Mucosa of descending colon (tissue), 3 donors: ENCODE data around the gene ARF1. TPM values are rescaled to one million over a fixed set of nuclear protein-coding genes. Genes with fewer than 3 reads are reported as not detected.

Experiments
- ATAC-seq: fragments of 200-7000 bp; cut with Tn5 transposase; one replicate; pipeline ENCODE4 v1.9.1; 2020; ENCODE audit warnings: mild to moderate bottlenecking, moderate library complexity
- DNase-seq, 3 donors: peaks; one replicate each; pipeline ENCODE4 v3.0.0-alpha.2; 2020
- H3K36me3 ChIP-seq: fragments of 200-600 bp; one replicate; pipeline ENCODE4 v1.8.0; 2021; ENCODE audit warnings: low read depth, mild to moderate bottlenecking
- H3K4me1 ChIP-seq: fragments of 200-600 bp; one replicate; pipeline ENCODE4 v1.8.0; 2021; ENCODE audit warnings: low read depth, mild to moderate bottlenecking
- H3K4me3 ChIP-seq: fragments of 200-600 bp; one replicate; pipeline ENCODE4 v1.8.0; 2021; ENCODE audit warnings: mild to moderate bottlenecking
- H3K9me3 ChIP-seq: fragments of 200-600 bp; one replicate; pipeline ENCODE4 v1.8.0; 2021; ENCODE audit warnings: mild to moderate bottlenecking
- CTCF ChIP-seq: fragments of 200-600 bp; IDR thresholded peaks from one replicate; pipeline ENCODE4 v1.8.0; 2022; ENCODE audit warnings: antibody characterized with exemption, mild to moderate bottlenecking
- intact Hi-C, 2 donors: fragments of 100-400 bp; cut with DNase I in 1 of 2; cut with micrococcal nuclease in 1 of 2; formaldehyde crosslinking; loops; one replicate each; pipeline versions ENCODE4 v1.11.0 to v1.11.1; 2022; cut with DNase I, micrococcal nuclease
- total RNA-seq, 3 donors: library from RNA; stranded (reverse); fragmentation: NEBNext Ultra II Directional in 2 of 3; extraction: Animal tissue kit (Norgen Biotek cat#: 25700) in 2 of 3; gene quantifications; one replicate each; pipeline versions ENCODE4 v1.2.1 to v1.2.4, GENCODE V29; 2021 to 2023
- donor health status: DM: no; HTN: no; CAD: no; lungs with moderate emphysema.
- donor health status: DM: no; HTN: no; CAD: no.
- donor health status: DM: no; HTN: yes; CAD: no.

The ARF1 gene
- total RNA-seq, 3 donors from 2014 or later = 339 to 490 (median 479) TPM

- intact Hi-C loops = no loop called here
- peak within 1 kb of the TSS; percentile 79 for H3K4me3 ChIP-seq
- H3K36me3 ChIP-seq = no peaks in the 10 kb centered on the region
- H3K9me3 ChIP-seq = no peaks in the 10 kb centered on the region
- ATAC-seq = peak; percentile 88
- peaks cover 23% of the 10 kb centered on the region for H3K4me1 ChIP-seq
- DNase-seq = peak; percentile 94 to 97 (median 97)
- TF ChIP-seq CTCF = no peak
These were observed 20.5 kb downstream of the ARF1 start, which contains the start of gene C1orf35 for GRCh38 chr1:228102791-228103620. Gene C1orf35 (minus strand): TSS chr1:228103325. CDS start chr1:228103227, 98 bp downstream.

GRCh38 chr1:228104526-228105269 lies 22.2 kb downstream of the ARF1 start:
- intact Hi-C loops = no loop called here
- no peak for TF ChIP-seq CTCF
- no peaks in the 10 kb centered on the region for H3K9me3 ChIP-seq
- ATAC-seq = no peak
- H3K36me3 ChIP-seq = no peaks in the 10 kb centered on the region
- DNase-seq = peak in 1 of 3 donors; percentile 31
- H3K4me3 ChIP-seq = no peak overlapping the region
- peaks cover 30% of the 10 kb centered on the region for H3K4me1 ChIP-seq

GRCh38 chr1:228105270-228105995 lies 22.9 kb downstream of the ARF1 start:
- intact Hi-C loops = no loop called here
- ATAC-seq (no peak), DNase-seq (peak in 1 of 3 donors; percentile 34)
- Histone ChIP-seq H3K9me3 (no peaks in the 10 kb centered on the region), H3K4me3 (no peak overlapping the region), H3K4me1 (peaks cover 30% of the 10 kb centered on the region), H3K36me3 (no peaks in the 10 kb centered on the region)
- TF ChIP-seq CTCF = no peak

- peaks cover 23% of the 10 kb centered on the region for H3K4me1 ChIP-seq
- ATAC-seq = no peak
- intact Hi-C loops = no loop called here
These were observed 23.7 kb downstream of the ARF1 start for GRCh38 chr1:228105996-228106799.

More at GRCh38 chr1:228105996-228106799, 23.7 kb downstream of the ARF1 start:
- no peak for TF ChIP-seq CTCF
- H3K4me3 ChIP-seq = no peak overlapping the region
- H3K9me3 ChIP-seq = no peaks in the 10 kb centered on the region
- H3K36me3 ChIP-seq = no peaks in the 10 kb centered on the region
- DNase-seq = peak in 1 of 3 donors; percentile 32
